A549 (cell line): ENCODE data around the gene POMGNT2. TPM values are rescaled to one million over a fixed set of nuclear protein-coding genes. Genes with fewer than 3 reads are reported as not detected.

Source experiments
- ATAC-seq, 2 experiments: fragments of 200-7000 bp in 1 of 2; fragments of >200 bp in 1 of 2; cut with Nextera tagmentation in 1 of 2; cut with Tn5 transposase in 1 of 2; 3 replicates each; pipeline versions ENCODE4 v1.8.0 to v1.9.1; 2018 to 2020; ENCODE audit warnings: mild to moderate bottlenecking in 1 of 2, moderate library complexity in 1 of 2
- CTCF ChIA-PET: fragments of 300-600 bp; sonication (Branson Sonifier 250); formaldehyde crosslinking; extraction: SDS; loops from one replicate; lab custom pipeline; 2021; ENCODE audit warnings: antibody characterized with exemption, inconsistent platforms; lab: Yijun Ruan, JAX
- POLR2A ChIA-PET: fragments of 350-600 bp; formaldehyde crosslinking; extraction: SDS; loops from one replicate; lab custom pipeline; 2021; ENCODE audit warnings: antibody characterized with exemption, inconsistent platforms; lab: Yijun Ruan, JAX
- DNase-seq, 2 experiments: peaks; one replicate each; pipeline versions ENCODE4 v3.0.0 to v3.0.0-alpha.2; 2011 to 2016; ENCODE audit warnings: low read depth in 1 of 2, low spot score in 1 of 2
- FAIRE-seq: peaks from 2 replicates; lab custom pipeline; 2011; peaks lifted over from hg19 to GRCh38; lab: Jason Lieb, UNC
- H3K27ac ChIP-seq, 2 experiments: fragments of >200 bp; sonication (Bioruptor Twin); formaldehyde crosslinking; 3 replicates each; pipeline ENCODE4 v1.5.1; 2016 to 2017
- H3K4me1 ChIP-seq: fragments of >200 bp; sonication (Bioruptor Twin); formaldehyde crosslinking; 3 replicates; pipeline ENCODE4 v1.6.1; 2016
- H3K4me2 ChIP-seq: fragments of >200 bp; sonication (Bioruptor Twin); formaldehyde crosslinking; 3 replicates; pipeline ENCODE4 v1.6.1; 2016
- H3K4me3 ChIP-seq: fragments of >200 bp; sonication (Bioruptor Twin); formaldehyde crosslinking; 3 replicates; pipeline ENCODE4 v1.5.1; 2016
- H3K9me3 ChIP-seq: fragments of >200 bp; sonication (Bioruptor Twin); formaldehyde crosslinking; 3 replicates; pipeline ENCODE4 v1.6.1; 2016
- CBX2 ChIP-seq: fragments of 200-600 bp; sonication (generic); IDR thresholded peaks from 2 replicates; pipeline ENCODE4 v1.6.1; 2016; ENCODE audit warnings: low read depth, mild to moderate bottlenecking, borderline replicate concordance
- CHD4 ChIP-seq: fragments of 200-600 bp; sonication (generic); IDR thresholded peaks from 2 replicates; pipeline ENCODE4 v1.6.1; 2016; ENCODE audit warnings: antibody characterized with exemption, mild to moderate bottlenecking, borderline replicate concordance
- ELK1 ChIP-seq: fragments of 150-350 bp; IDR thresholded peaks from 2 replicates; pipeline ENCODE4 v1.6.1; 2014; ENCODE audit warnings: low read depth, mild to moderate bottlenecking, low read length
- FOSB ChIP-seq: fragments of 250-450 bp; sonication (Bioruptor Pico); IDR thresholded peaks from 2 replicates; pipeline ENCODE4 v1.5.0; 2020; ENCODE audit warnings: mild to moderate bottlenecking, moderate library complexity
- FOSL2 ChIP-seq, 2 experiments: fragments of 450-650 bp in 1 of 2; fragments of >200 bp in 1 of 2; sonication (Bioruptor Twin) in 1 of 2; formaldehyde crosslinking; IDR thresholded peaks; 2 replicates each; pipeline versions ENCODE4 v1.5.0 to v1.6.1; 2016 to 2020; ENCODE audit warnings: mild to moderate bottlenecking in 1 of 2, moderate library complexity in 1 of 2
- HEYL ChIP-seq: fragments of 250-450 bp; sonication (Bioruptor Pico); IDR thresholded peaks from 2 replicates; pipeline ENCODE4 v1.8.0; 2021; ENCODE audit warnings: mild to moderate bottlenecking, moderate library complexity
- NFE2L2 ChIP-seq: fragments of 150-350 bp; conservative IDR thresholded peaks from 2 replicates; pipeline ENCODE4 v1.6.1; 2014; ENCODE audit warnings: low read length
- PHF8 ChIP-seq: fragments of 200-600 bp; sonication (generic); IDR thresholded peaks from 2 replicates; pipeline ENCODE4 v1.6.1; 2016; ENCODE audit warnings: low read depth, mild to moderate bottlenecking, antibody characterized with exemption, moderate library complexity, borderline replicate concordance
- POLR2A ChIP-seq: IDR thresholded peaks from 2 replicates; pipeline ENCODE4 v1.6.1; 2012; ENCODE audit warnings: mild to moderate bottlenecking, low read length
- RAD21 ChIP-seq, 2 experiments: fragments of >200 bp in 1 of 2; sonication (Bioruptor Twin) in 1 of 2; formaldehyde crosslinking in 1 of 2; IDR thresholded peaks in 1 of 2; conservative IDR thresholded peaks in 1 of 2; 2 replicates in 1 of 2; 3 replicates in 1 of 2; pipeline ENCODE4 v1.6.1; 2012 to 2018; ENCODE audit warnings: inconsistent platforms in 1 of 2
- RARB ChIP-seq: fragments of 250-450 bp; sonication (Bioruptor Pico); IDR thresholded peaks from 2 replicates; pipeline ENCODE4 v1.8.0; 2021; ENCODE audit warnings: mild to moderate bottlenecking, moderate library complexity
- RCOR1 ChIP-seq: fragments of 150-350 bp; IDR thresholded peaks from 2 replicates; pipeline ENCODE4 v1.6.1; 2014; ENCODE audit warnings: antibody characterized with exemption, low read length, low read depth
- RFX5 ChIP-seq: fragments of 450-650 bp; IDR thresholded peaks from 2 replicates; pipeline ENCODE4 v1.7.1; 2014; ENCODE audit warnings: antibody characterized with exemption, mild to moderate bottlenecking, moderate library complexity
- RNF2 ChIP-seq: fragments of 200-600 bp; sonication (generic); IDR thresholded peaks from 2 replicates; pipeline ENCODE4 v1.6.1; 2016; ENCODE audit warnings: low read depth, mild to moderate bottlenecking, antibody characterized with exemption, moderate library complexity, borderline replicate concordance
- SMC3 ChIP-seq: fragments of >200 bp; sonication (Bioruptor Twin); formaldehyde crosslinking; IDR thresholded peaks from 3 replicates; pipeline ENCODE4 v1.6.1; 2018; ENCODE audit warnings: inconsistent platforms
- SREBF2 ChIP-seq: fragments of 450-650 bp; IDR thresholded peaks from 2 replicates; pipeline ENCODE4 v1.6.1; 2014; ENCODE audit warnings: mild to moderate bottlenecking, moderate library complexity
- TFCP2L1 ChIP-seq: fragments of 250-450 bp; sonication (Bioruptor Pico); IDR thresholded peaks from 2 replicates; pipeline ENCODE4 v1.5.0; 2021; ENCODE audit warnings: mild to moderate bottlenecking
- ZSCAN20 ChIP-seq: fragments of 250-450 bp; sonication (Bioruptor Pico); IDR thresholded peaks from 2 replicates; pipeline ENCODE4 v1.8.0; 2022; ENCODE audit warnings: mild to moderate bottlenecking, moderate library complexity
- WGBS: methylation state at CpG from one replicate; pipeline ENCODE4 v1.1.6; 2017; ENCODE audit errors: missing lambda C conversion rate; 5-methylcytosine and 5-hydroxymethylcytosine counted together
- polyA plus RNA-seq, 4 experiments: library from polyadenylated mRNA; depleted of rRNA in 3 of 4; stranded (reverse); fragments of >200 nt; fragmentation: RNase III in 1 of 4; extraction: RNeasy Plus Mini Kit Qiagen cat#74134 plus additional on column Dnase treatment in 1 of 4; gene quantifications; 2 replicates in 3 of 4; 3 replicates in 1 of 4; pipeline ENCODE4 v1.2.3, GENCODE V29; 2011 to 2017
- TF ChIP-seq, protein P1 (sequence below): fragments of 200-600 bp; sonication (generic); IDR thresholded peaks from 2 replicates; pipeline ENCODE4 v1.6.1; 2016; ENCODE audit warnings: antibody characterized with exemption, mild to moderate bottlenecking, moderate library complexity
- TF ChIP-seq, protein P2 (sequence below): fragments of 250-450 bp; sonication (Bioruptor Pico); IDR thresholded peaks from 2 replicates; pipeline ENCODE4 v1.5.0; 2020; ENCODE audit warnings: low read depth, mild to moderate bottlenecking, moderate library complexity

POMGNT2 gene
- polyA plus RNA-seq, 2 of the 4 experiments (the other 2 are of a cell fraction) = 7.9 to 9.6 TPM

GRCh38 chr3:43080726-43081568 is 24.9 kb downstream of the POMGNT2 start:
- no peak overlapping the region for H3K27ac ChIP-seq
- no peak for ATAC-seq
- no peaks in the 10 kb centered on the region for H3K9me3 ChIP-seq
- H3K4me2 ChIP-seq = no peak overlapping the region
- POLR2A ChIA-PET = no interaction called here
- WGBS = 90% methylated on average over 19 of the region's 40 CpGs
- CTCF ChIA-PET = no interaction called here
- H3K4me3 ChIP-seq = no peak overlapping the region
- DNase-seq = no peak
- H3K4me1 ChIP-seq = no peaks in the 10 kb centered on the region
- no peak for FAIRE-seq
- TF ChIP-seq FOSL2 (IDR thresholded peaks at IDR 0.05) (no peak), FOSL2 (CRISPR knock-in tag; IDR thresholded peaks at IDR 0.05) (no peak), ELK1 (no peak), RNF2 (no peak), RAD21 (conservative IDR thresholded peaks at IDR 0.05 in 1 of 2, IDR thresholded peaks at IDR 0.05 in 1 of 2) (no peak), POLR2A (no peak), RCOR1 (no peak)
- TF ChIP-seq, protein P1, sequence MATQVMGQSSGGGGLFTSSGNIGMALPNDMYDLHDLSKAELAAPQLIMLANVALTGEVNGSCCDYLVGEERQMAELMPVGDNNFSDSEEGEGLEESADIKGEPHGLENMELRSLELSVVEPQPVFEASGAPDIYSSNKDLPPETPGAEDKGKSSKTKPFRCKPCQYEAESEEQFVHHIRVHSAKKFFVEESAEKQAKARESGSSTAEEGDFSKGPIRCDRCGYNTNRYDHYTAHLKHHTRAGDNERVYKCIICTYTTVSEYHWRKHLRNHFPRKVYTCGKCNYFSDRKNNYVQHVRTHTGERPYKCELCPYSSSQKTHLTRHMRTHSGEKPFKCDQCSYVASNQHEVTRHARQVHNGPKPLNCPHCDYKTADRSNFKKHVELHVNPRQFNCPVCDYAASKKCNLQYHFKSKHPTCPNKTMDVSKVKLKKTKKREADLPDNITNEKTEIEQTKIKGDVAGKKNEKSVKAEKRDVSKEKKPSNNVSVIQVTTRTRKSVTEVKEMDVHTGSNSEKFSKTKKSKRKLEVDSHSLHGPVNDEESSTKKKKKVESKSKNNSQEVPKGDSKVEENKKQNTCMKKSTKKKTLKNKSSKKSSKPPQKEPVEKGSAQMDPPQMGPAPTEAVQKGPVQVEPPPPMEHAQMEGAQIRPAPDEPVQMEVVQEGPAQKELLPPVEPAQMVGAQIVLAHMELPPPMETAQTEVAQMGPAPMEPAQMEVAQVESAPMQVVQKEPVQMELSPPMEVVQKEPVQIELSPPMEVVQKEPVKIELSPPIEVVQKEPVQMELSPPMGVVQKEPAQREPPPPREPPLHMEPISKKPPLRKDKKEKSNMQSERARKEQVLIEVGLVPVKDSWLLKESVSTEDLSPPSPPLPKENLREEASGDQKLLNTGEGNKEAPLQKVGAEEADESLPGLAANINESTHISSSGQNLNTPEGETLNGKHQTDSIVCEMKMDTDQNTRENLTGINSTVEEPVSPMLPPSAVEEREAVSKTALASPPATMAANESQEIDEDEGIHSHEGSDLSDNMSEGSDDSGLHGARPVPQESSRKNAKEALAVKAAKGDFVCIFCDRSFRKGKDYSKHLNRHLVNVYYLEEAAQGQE = no peak

- no peaks in the 10 kb centered on the region for H3K4me1 ChIP-seq
- WGBS = 85% methylated on average over 17 of the region's 31 CpGs
- FAIRE-seq = no peak
- no peak for DNase-seq
- TF ChIP-seq PHF8 (no peak), ZSCAN20 (CRISPR knock-in tag) (no peak), RFX5 (no peak), NFE2L2 (no peak), HEYL (CRISPR knock-in tag) (no peak), SMC3 (no peak), RAD21 (conservative IDR thresholded peaks at IDR 0.05 in 1 of 2, IDR thresholded peaks at IDR 0.05 in 1 of 2) (no peak), RCOR1 (no peak), CBX2 (no peak), CHD4 (no peak), RARB (CRISPR knock-in tag) (no peak), TFCP2L1 (CRISPR knock-in tag) (no peak), SREBF2 (no peak), FOSB (CRISPR knock-in tag) (no peak)
- TF ChIP-seq, protein P2, sequence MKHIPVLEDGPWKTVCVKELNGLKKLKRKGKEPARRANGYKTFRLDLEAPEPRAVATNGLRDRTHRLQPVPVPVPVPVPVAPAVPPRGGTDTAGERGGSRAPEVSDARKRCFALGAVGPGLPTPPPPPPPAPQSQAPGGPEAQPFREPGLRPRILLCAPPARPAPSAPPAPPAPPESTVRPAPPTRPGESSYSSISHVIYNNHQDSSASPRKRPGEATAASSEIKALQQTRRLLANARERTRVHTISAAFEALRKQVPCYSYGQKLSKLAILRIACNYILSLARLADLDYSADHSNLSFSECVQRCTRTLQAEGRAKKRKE (CRISPR knock-in tag) = no peak
- ChIA-PET POLR2A (no interaction called here), CTCF (no interaction called here)
- no peak overlapping the region for H3K4me3 ChIP-seq
- no peak overlapping the region for H3K4me2 ChIP-seq
- ATAC-seq = no peak
- H3K9me3 ChIP-seq = no peaks in the 10 kb centered on the region
- H3K27ac ChIP-seq = no peak overlapping the region
Measured at GRCh38 chr3:43079536-43080332, 26.1 kb downstream of the POMGNT2 start.
